Measurements from ENCODE around the gene USP26.
"Not testable (repeated sequence)": the region's sequence is repeated elsewhere in the genome, so short reads cannot be mapped to it uniquely, and the experiment has no call there.

USP26 gene

DNA sequence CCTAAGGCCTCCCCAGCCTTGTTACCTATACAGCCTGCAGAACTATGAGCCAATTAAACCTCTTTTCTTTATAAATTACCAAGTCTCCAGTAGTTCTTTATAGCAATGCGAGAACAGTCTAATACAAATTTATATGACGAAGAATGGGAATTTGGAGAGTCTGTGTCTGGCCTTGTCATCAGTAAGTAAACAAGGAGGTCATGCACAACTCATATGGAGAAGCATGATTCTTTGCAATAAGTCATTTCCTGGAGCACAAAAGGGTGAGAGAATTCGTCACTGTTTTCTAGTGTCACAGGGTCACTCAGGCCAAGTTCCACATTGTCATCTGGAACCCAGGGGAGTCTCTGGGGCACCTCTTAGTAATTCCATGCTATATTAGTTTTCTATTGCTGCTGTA, 89.5 kb downstream of the USP26 start:
- DNase-seq, result no peak

DNA sequence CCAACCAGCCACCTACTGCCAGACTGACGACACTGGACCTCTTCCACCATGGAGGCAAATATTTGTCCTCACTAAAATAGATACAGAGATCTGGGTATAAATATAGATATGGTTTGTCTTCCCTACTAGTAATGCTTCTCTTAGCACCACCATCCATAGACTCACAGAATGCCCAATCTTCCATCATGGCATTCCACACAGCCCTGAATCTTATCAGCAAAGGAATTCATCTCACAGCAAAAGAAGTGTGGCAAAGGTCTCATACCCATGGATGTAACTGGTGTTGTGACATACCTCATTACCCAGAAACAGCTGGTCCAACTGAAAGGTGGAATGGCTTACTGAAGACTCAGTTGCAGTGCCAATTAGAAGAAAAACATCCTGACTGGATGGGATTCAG, 91.3 kb downstream of the USP26 start:
- DNase-seq, result no peak

GRCh38 chrX:133005042-133005441, 91.9 kb downstream of the USP26 start:
- peak; percentile 0 for DNase-seq

GRCh38 chrX:132999209-132999608, 97.7 kb downstream of the USP26 start:
- DNase-seq, result no peak

GRCh38 chrX:132990835-132991234, 106.1 kb downstream of the USP26 start:
- no peak for DNase-seq

DNA sequence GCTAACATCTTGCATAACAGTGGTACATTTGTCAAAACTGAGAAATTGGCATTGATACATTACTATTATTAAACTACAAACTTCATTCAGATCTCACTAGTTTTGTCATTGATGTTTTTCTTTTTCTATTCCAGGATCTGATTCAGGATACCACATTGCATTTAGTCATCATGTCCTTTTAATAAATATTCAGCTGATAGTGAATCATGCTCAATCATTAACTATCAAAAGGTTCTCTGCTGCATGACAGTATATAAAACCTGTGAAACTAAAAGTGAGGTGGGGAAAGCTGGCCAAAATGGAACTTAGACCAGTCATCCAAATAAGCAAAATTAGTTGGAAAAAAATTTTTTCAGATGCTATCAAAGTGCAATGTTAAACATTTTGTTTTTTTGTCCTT, 110.4 kb downstream of the USP26 start:
- DNase-seq, result no peak

GRCh38 chrX:132984058-132984650, 112.8 kb downstream of the USP26 start:
- no peak for DNase-seq

DNA sequence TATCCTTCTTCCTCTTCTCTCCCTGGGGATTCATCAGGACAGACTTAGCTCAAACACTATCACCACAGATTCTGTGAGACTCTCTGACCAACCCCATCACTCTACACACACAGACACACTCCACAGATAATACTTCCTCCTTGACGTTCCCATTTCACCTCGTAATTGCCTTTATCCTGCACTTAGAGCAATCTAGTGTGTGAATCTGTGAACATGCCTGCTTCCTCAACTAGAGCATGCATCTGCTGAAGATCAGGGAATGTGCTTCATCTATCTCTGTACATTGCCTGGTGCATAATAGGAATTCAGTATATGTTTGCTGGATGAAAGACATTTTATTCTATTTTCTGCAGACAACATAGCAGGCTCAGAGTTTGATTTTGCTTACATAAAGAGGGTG, 113.4 kb downstream of the USP26 start:
- DNase-seq, result no peak

DNA sequence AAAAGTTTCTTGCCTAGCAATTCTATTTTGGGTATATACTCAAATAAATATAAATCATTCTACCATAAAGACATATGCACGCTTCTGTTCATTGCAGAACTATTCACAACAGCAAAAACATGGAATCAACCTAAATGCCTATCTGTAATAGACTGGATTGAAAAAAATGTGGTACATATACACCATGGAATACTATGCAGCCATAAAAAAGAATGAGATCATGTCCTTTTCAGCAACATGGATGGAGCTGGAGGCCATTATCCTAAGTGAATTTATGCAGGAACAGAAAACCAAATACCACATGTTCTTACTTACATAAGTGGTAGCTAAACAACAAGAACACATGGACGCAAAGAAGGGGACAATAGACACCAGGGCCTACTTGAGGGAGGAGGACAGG, 116.9 kb downstream of the USP26 start:
- DNase-seq, result not testable (repeated sequence)
